Measurements from ENCODE around the gene RNPS1. TPM values are rescaled to one million over a fixed set of nuclear protein-coding genes. Genes with fewer than 3 reads are reported as not detected.

Gene RNPS1
- total RNA-seq (2021) (229 and 250 TPM in 2 replicates), Bru-seq, nascent RNA (percentile 98 among the genes with signal in this experiment), BruChase-seq, experiment 1, labeled RNA remaining after a 2-hour chase (percentile 97 among the genes with signal in this experiment), BruChase-seq, experiment 2, labeled RNA remaining after a 6-hour chase (percentile 98 among the genes with signal in this experiment)
- long read RNA-seq, transcript RNPS1-202 (8 exons, 2,241 nt), result minor isoform, 120 of 528 reads
- long read RNA-seq, transcript RNPS1-203 (8 exons, 2,069 nt), result minor isoform, 90 of 528 reads
- long read RNA-seq, transcript RNPS1-220 (7 exons, 2,037 nt), result major isoform, 244 of 528 reads
- long read RNA-seq, transcript RNPS1-219 (6 exons, 1,685 nt), result minor isoform, 9 of 528 reads
- long read RNA-seq, partial matches to known transcripts, result 8 of 528 reads
- long read RNA-seq, other reads (novel, unspliced or antisense), result 41 of 528 reads

DNA sequence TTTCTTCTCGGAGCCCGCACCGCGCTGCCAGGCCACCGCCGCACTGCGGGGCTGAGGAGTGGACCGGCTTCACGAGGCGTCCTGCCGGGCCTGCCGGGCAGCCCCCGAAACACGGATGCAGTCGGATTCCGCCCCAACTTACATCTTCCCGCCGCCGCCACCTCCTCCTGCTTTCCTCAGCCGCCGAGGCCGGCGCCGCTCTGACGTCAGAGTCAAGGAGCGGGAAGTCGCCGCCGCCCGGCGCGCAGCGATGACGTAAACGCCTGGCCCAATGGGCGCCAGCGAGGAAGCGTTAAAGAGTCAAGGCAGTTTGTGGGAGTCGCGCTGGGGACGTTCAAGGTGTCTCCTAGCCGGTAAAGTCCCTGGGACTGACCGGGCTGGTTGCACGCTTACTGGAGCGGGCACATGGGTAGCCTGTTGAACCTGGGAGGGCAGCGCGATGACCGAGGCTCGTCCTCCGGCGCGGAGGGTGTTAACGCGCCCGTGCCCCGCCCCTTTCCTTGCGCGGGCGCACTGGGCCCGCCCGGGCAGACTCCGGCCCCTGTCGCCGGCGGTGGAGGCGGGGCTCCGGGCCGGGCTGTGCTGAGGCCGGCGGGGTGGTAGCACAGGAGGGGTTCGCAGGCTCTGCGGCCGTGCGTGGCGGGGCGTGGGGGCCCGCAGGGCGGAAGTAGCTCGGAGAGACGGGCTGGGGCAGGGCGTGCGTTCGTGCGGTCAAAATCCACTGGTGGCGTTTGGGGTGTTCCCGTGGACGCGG, at the start of gene RNPS1:
RNPS1 (minus strand) TSS at position 214 of the 754 bp plus-strand sequence. CDS start 3,483 bp downstream, outside the sequence.
- intact Hi-C loops (cut with micrococcal nuclease; ENCODE audit: unreplicated experiment), result loop anchor here (1.0 to 2.0 kb wide), 2 partner anchors 45 to 161 kb away; partner anchors contain the start of genes CCNF and E4F1
- CTCF ChIA-PET, result no interaction called here
- Histone ChIP-seq H3K79me2 (ENCODE audit: low read depth) (peaks cover 55% of the 10 kb centered on the region), H3K4me3 (peak within 1 kb of the TSS; percentile 92), H3K4me1 (replicated peaks; ENCODE audit: insufficient read depth) (peaks cover 14% of the 10 kb centered on the region), H2AFZ (peak within 1 kb of the TSS; percentile 90), H3K4me2 (peak within 1 kb of the TSS; percentile 94), H3K9me3 (ENCODE audit: insufficient read depth, low read depth) (no peaks in the 10 kb centered on the region), H3K9me2 (ENCODE audit: insufficient read depth) (no peaks in the 10 kb centered on the region), H3K27ac (peak within 1 kb of the TSS; percentile 89), H3F3A (ENCODE audit: insufficient read depth, low read depth) (peaks cover 25% of the 10 kb centered on the region; the same call in 1 of the 2 replicates), H3K27me3 (ENCODE audit: insufficient read depth, low read depth) (no peaks in the 10 kb centered on the region), H4K20me1 (ENCODE audit: insufficient read depth) (peaks cover 40% of the 10 kb centered on the region), H3K36me3 (ENCODE audit: low read depth) (0 out of 2 replicates have a peak, but pooled peaks cover 3% of the 10 kb centered on the region)
- peak; percentile 83 to 96 for DNase-seq
- TF ChIP-seq, protein P1, sequence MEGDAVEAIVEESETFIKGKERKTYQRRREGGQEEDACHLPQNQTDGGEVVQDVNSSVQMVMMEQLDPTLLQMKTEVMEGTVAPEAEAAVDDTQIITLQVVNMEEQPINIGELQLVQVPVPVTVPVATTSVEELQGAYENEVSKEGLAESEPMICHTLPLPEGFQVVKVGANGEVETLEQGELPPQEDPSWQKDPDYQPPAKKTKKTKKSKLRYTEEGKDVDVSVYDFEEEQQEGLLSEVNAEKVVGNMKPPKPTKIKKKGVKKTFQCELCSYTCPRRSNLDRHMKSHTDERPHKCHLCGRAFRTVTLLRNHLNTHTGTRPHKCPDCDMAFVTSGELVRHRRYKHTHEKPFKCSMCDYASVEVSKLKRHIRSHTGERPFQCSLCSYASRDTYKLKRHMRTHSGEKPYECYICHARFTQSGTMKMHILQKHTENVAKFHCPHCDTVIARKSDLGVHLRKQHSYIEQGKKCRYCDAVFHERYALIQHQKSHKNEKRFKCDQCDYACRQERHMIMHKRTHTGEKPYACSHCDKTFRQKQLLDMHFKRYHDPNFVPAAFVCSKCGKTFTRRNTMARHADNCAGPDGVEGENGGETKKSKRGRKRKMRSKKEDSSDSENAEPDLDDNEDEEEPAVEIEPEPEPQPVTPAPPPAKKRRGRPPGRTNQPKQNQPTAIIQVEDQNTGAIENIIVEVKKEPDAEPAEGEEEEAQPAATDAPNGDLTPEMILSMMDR (conservative IDR thresholded peaks at IDR 0.05), result no peak
- TF ChIP-seq EZH2 (IDR thresholded peaks at IDR 0.05; ENCODE audit: low read depth), result no peak
- no TSS peak for BruUV-seq (replicated peaks)
- POLR2A ChIA-PET (ENCODE audit: unreplicated experiment), result interaction anchor here (0.5 kb wide), 1 partner anchor 118 kb away, joined by 4 read pairs; no protein-coding TSS in a partner anchor

- no peak overlapping the region for H3K27ac ChIP-seq
- TF ChIP-seq, protein P1 (conservative IDR thresholded peaks at IDR 0.05), result no peak
- TF ChIP-seq EZH2 (IDR thresholded peaks at IDR 0.05; ENCODE audit: low read depth), result no peak
- no TSS peak for BruUV-seq (replicated peaks)
- no peak overlapping the region for H3K4me3 ChIP-seq
- no peak for DNase-seq
- no peaks in the 10 kb centered on the region for H3K4me1 ChIP-seq (replicated peaks; ENCODE audit: insufficient read depth)
- ChIA-PET CTCF (interaction anchor here (0.6 kb wide), 1 partner anchor 66 kb away, joined by 5 read pairs; the partner anchor contains the start of gene ECI1), POLR2A (ENCODE audit: unreplicated experiment) (no interaction called here)
- intact Hi-C loops (cut with micrococcal nuclease; ENCODE audit: unreplicated experiment), result no loop called here
- H2AFZ ChIP-seq, result no peak overlapping the region
- no peaks in the 10 kb centered on the region for H4K20me1 ChIP-seq (ENCODE audit: insufficient read depth)
- no peaks in the 10 kb centered on the region for H3K9me2 ChIP-seq (ENCODE audit: insufficient read depth)
- no peak overlapping the region for H3K4me2 ChIP-seq
- no peaks in the 10 kb centered on the region for H3F3A ChIP-seq (ENCODE audit: insufficient read depth, low read depth)
- peaks cover 25% of the 10 kb centered on the region for H3K27me3 ChIP-seq (ENCODE audit: insufficient read depth, low read depth)
- H3K36me3 ChIP-seq (ENCODE audit: low read depth), result no peaks in the 10 kb centered on the region
- no peaks in the 10 kb centered on the region for H3K9me3 ChIP-seq (ENCODE audit: insufficient read depth, low read depth)
- H3K79me2 ChIP-seq (ENCODE audit: low read depth), result no peaks in the 10 kb centered on the region
Measured at GRCh38 chr16:2317231-2318020, 49.5 kb upstream of the RNPS1 start.

Data from PC-9 (cell line).